ENCODE measurements around the gene PHF12.

DNA sequence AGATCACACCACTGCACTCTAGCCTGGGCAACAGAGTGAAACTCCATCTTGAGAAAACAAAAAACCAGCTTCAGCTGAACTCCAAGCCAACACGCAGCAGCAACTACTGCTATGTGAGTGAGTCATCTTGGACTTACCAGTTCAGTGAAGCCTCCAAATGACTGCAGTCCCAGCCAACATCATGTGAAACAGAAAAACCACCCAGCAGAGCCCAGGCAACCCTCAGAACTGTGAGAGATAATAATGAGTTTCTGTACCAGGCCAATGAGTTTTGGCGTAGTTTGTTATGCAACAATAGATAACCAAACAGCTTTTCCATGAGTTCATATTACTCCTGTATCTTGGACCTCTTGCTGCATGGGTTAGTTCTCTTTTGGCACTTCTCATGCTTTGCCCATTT lies 23.3 kb downstream of the PHF12 start:
- TF ChIP-seq EP300 (IDR thresholded peaks at IDR 0.05; ENCODE audit: borderline replicate concordance in 1 of 2, low read depth in 2 of 2, low read length in 2 of 2) (no peak), TAF1 (IDR thresholded peaks at IDR 0.05; ENCODE audit: low read depth, low read length) (no peak), FOSL1 (IDR thresholded peaks at IDR 0.05; ENCODE audit: insufficient read depth, low read depth, low read length) (no peak), EZH2 (IDR thresholded peaks at IDR 0.05; ENCODE audit: low read depth, low read length, severe bottlenecking) (no peak), JUND (IDR thresholded peaks at IDR 0.05; ENCODE audit: low read length) (no peak), SP1 (IDR thresholded peaks at IDR 0.05; ENCODE audit: low read depth, low read length) (no peak), BRCA1 (IDR thresholded peaks at IDR 0.05; ENCODE audit: low read depth, low read length) (no peak), CHD1 (IDR thresholded peaks at IDR 0.05; ENCODE audit: low read depth, low read length) (no peak), CEBPB (IDR thresholded peaks at IDR 0.05; ENCODE audit: low read depth, low read length) (no peak), RNF2 (IDR thresholded peaks at IDR 0.05; ENCODE audit: borderline replicate concordance, low read depth, low read length, missing control alignments, poor library complexity, severe bottlenecking) (no peak)
- TF ChIP-seq, protein P1, sequence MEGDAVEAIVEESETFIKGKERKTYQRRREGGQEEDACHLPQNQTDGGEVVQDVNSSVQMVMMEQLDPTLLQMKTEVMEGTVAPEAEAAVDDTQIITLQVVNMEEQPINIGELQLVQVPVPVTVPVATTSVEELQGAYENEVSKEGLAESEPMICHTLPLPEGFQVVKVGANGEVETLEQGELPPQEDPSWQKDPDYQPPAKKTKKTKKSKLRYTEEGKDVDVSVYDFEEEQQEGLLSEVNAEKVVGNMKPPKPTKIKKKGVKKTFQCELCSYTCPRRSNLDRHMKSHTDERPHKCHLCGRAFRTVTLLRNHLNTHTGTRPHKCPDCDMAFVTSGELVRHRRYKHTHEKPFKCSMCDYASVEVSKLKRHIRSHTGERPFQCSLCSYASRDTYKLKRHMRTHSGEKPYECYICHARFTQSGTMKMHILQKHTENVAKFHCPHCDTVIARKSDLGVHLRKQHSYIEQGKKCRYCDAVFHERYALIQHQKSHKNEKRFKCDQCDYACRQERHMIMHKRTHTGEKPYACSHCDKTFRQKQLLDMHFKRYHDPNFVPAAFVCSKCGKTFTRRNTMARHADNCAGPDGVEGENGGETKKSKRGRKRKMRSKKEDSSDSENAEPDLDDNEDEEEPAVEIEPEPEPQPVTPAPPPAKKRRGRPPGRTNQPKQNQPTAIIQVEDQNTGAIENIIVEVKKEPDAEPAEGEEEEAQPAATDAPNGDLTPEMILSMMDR (IDR thresholded peaks at IDR 0.05; ENCODE audit: control extremely low read depth in 1 of 3, insufficient read depth in 1 of 3, low read depth in 1 of 3, low read length in 3 of 3), result no peak
